Liver (tissue), 9 donors: ENCODE results near the gene GTPBP8. TPM values are rescaled to one million over a fixed set of nuclear protein-coding genes. Genes with fewer than 3 reads are reported as not detected.

Experiments
- DNase-seq: peaks from one replicate; pipeline ENCODE4 v3.0.0-alpha.2; 2017; ENCODE audit warnings: low spot score
- H3K27ac ChIP-seq, 2 donors: one replicate each; pipeline ENCODE4 v1.7.0; 2013; ENCODE audit warnings: inconsistent platforms in 2 of 2, low read length in 2 of 2, control low read depth in 1 of 2, low read depth in 1 of 2, mild to moderate bottlenecking in 1 of 2
- H3K27me3 ChIP-seq, 4 donors: one replicate each; pipeline versions ENCODE4 v1.6.1 to v1.7.0; 2013; ENCODE audit warnings: low read length in 3 of 4, inconsistent platforms in 1 of 4, mild to moderate bottlenecking in 1 of 4, moderate library complexity in 1 of 4; ENCODE audit not compliant: control insufficient read depth in 4 of 4, insufficient read depth in 4 of 4
- H3K36me3 ChIP-seq, 4 donors: one replicate each; pipeline versions ENCODE4 v1.6.1 to v1.7.0; 2013; ENCODE audit warnings: low read length in 3 of 4, mild to moderate bottlenecking in 3 of 4, low read depth in 1 of 4, moderate library complexity in 1 of 4; ENCODE audit not compliant: control insufficient read depth in 4 of 4, insufficient read depth in 3 of 4
- H3K4me1 ChIP-seq, 4 donors: one replicate each; pipeline versions ENCODE4 v1.6.1 to v1.7.0; 2013; ENCODE audit warnings: low read length in 3 of 4, mild to moderate bottlenecking in 3 of 4, moderate library complexity in 1 of 4; ENCODE audit not compliant: control insufficient read depth in 4 of 4, insufficient read depth in 4 of 4
- H3K4me3 ChIP-seq, 3 donors: one replicate each; pipeline versions ENCODE4 v1.6.1 to v1.7.0; 2013; ENCODE audit warnings: low read length in 3 of 3, control low read depth in 1 of 3, low read depth in 1 of 3, mild to moderate bottlenecking in 1 of 3
- H3K9ac ChIP-seq, 2 donors: one replicate each; pipeline ENCODE4 v1.7.0; 2013; ENCODE audit warnings: low read length in 2 of 2, mild to moderate bottlenecking in 2 of 2, moderate library complexity in 2 of 2, control low read depth in 1 of 2, low read depth in 1 of 2
- H3K9me3 ChIP-seq, 4 donors: one replicate each; pipeline versions ENCODE4 v1.6.1 to v1.7.0; 2013; ENCODE audit warnings: low read length in 3 of 4; ENCODE audit not compliant: control insufficient read depth in 4 of 4
- ATF3 ChIP-seq: IDR thresholded peaks from 2 replicates; pipeline ENCODE4 v1.6.1; 2016; ENCODE audit warnings: antibody characterized with exemption
- EGR1 ChIP-seq, 2 donors: IDR thresholded peaks; 2 replicates each; pipeline ENCODE4 v1.6.1; 2016 to 2018; ENCODE audit warnings: antibody characterized with exemption in 2 of 2, low read depth in 2 of 2
- FOXA2 ChIP-seq: IDR thresholded peaks from 2 replicates; pipeline ENCODE4 v1.6.1; 2016; ENCODE audit warnings: antibody characterized with exemption
- GABPA ChIP-seq, 2 donors: IDR thresholded peaks in 1 of 2; conservative IDR thresholded peaks in 1 of 2; 2 replicates each; pipeline ENCODE4 v1.6.1; 2016; ENCODE audit warnings: antibody characterized with exemption in 2 of 2, mild to moderate bottlenecking in 1 of 2, moderate library complexity in 1 of 2
- HNF4A ChIP-seq, 2 donors: conservative IDR thresholded peaks; 2 replicates each; pipeline ENCODE4 v1.6.1; 2016; ENCODE audit warnings: antibody characterized with exemption in 2 of 2, mild to moderate bottlenecking in 2 of 2
- HNF4G ChIP-seq: IDR thresholded peaks from 2 replicates; pipeline ENCODE4 v1.6.1; 2016; ENCODE audit warnings: antibody characterized with exemption
- JUND ChIP-seq, 2 donors: IDR thresholded peaks; 2 replicates each; pipeline ENCODE4 v1.6.1; 2016; ENCODE audit warnings: antibody characterized with exemption in 2 of 2
- MAX ChIP-seq: IDR thresholded peaks from 2 replicates; pipeline ENCODE4 v1.6.1; 2016; ENCODE audit warnings: antibody characterized with exemption
- NR2F2 ChIP-seq: IDR thresholded peaks from 2 replicates; pipeline ENCODE4 v1.6.1; 2016; ENCODE audit warnings: antibody characterized with exemption
- RAD21 ChIP-seq, 2 donors: IDR thresholded peaks; 2 replicates each; pipeline ENCODE4 v1.6.1; 2016; ENCODE audit warnings: antibody characterized with exemption in 2 of 2, mild to moderate bottlenecking in 2 of 2
- RXRA ChIP-seq, 2 donors: IDR thresholded peaks; 2 replicates each; pipeline ENCODE4 v1.6.1; 2017 to 2018; ENCODE audit warnings: antibody characterized with exemption in 2 of 2, mild to moderate bottlenecking in 1 of 2
- SP1 ChIP-seq: IDR thresholded peaks from 2 replicates; pipeline ENCODE4 v1.6.1; 2018; ENCODE audit warnings: antibody characterized with exemption, mild to moderate bottlenecking
- TAF1 ChIP-seq: conservative IDR thresholded peaks from 2 replicates; pipeline ENCODE4 v1.6.1; 2016; ENCODE audit warnings: antibody characterized with exemption, mild to moderate bottlenecking
- YY1 ChIP-seq: IDR thresholded peaks from 2 replicates; pipeline ENCODE4 v1.6.1; 2016; ENCODE audit warnings: antibody characterized with exemption, mild to moderate bottlenecking
- WGBS: extraction: QIAGEN DNeasy Blood & Tissue Kit; methylation state at CpG from one replicate; pipeline ENCODE4 v1.1.7; 2013; 5-methylcytosine and 5-hydroxymethylcytosine counted together
- polyA plus RNA-seq, 2 donors: library from polyadenylated mRNA; stranded (reverse) in 1 of 2; unstranded in 1 of 2; fragments of 200-250 nt in 1 of 2; fragments of >200 nt in 1 of 2; fragmentation: Nextera tagmentation in 1 of 2; extraction: Ambion mirVana in 1 of 2; gene quantifications; one replicate each; pipeline versions ENCODE4 v1.2.1 to v1.2.3, GENCODE V29; 2013 to 2015
- total RNA-seq, 2 donors: library from RNA; depleted of rRNA; stranded (reverse); fragments of >200 nt; gene quantifications; one replicate each; pipeline ENCODE4 v1.2.3, GENCODE V29; 2014
- TF ChIP-seq, protein P1 (sequence below): fragments of 150-350 bp; IDR thresholded peaks from 2 replicates; pipeline ENCODE4 v1.5.1; 2017; ENCODE audit warnings: improper control_type of control experiment, low read depth, low read length; ENCODE audit not compliant: missing input control
- TF ChIP-seq, protein P2 (sequence below): IDR thresholded peaks from 2 replicates; pipeline ENCODE4 v1.6.1; 2016; ENCODE audit warnings: antibody characterized with exemption, mild to moderate bottlenecking
- TF ChIP-seq, protein P3 (sequence below): IDR thresholded peaks from 2 replicates; pipeline ENCODE4 v1.6.1; 2016; ENCODE audit warnings: antibody characterized with exemption
- donor health status: healthy.
- donor health status: healthy.
- donor health status: healthy.
- donor health status: healthy.
- donor health status: healthy.

Gene GTPBP8
- total and polyA plus RNA-seq, 4 donors, result 7.4 to 17.6 (median 9.2) TPM

GRCh38 chr3:112987710-112988334 is 3.0 kb upstream of the GTPBP8 start:
- H3K4me1 ChIP-seq, result peaks cover 0 to 15% (median 10%) of the 10 kb centered on the region in 4 donors
- H3K36me3 ChIP-seq, result no peaks in the 10 kb centered on the region
- TF ChIP-seq, protein P1, sequence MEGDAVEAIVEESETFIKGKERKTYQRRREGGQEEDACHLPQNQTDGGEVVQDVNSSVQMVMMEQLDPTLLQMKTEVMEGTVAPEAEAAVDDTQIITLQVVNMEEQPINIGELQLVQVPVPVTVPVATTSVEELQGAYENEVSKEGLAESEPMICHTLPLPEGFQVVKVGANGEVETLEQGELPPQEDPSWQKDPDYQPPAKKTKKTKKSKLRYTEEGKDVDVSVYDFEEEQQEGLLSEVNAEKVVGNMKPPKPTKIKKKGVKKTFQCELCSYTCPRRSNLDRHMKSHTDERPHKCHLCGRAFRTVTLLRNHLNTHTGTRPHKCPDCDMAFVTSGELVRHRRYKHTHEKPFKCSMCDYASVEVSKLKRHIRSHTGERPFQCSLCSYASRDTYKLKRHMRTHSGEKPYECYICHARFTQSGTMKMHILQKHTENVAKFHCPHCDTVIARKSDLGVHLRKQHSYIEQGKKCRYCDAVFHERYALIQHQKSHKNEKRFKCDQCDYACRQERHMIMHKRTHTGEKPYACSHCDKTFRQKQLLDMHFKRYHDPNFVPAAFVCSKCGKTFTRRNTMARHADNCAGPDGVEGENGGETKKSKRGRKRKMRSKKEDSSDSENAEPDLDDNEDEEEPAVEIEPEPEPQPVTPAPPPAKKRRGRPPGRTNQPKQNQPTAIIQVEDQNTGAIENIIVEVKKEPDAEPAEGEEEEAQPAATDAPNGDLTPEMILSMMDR, result no peak
- no peak for TF ChIP-seq SP1
- no peak for TF ChIP-seq HNF4G
- TF ChIP-seq EGR1 (IDR thresholded peaks at IDR 0.05; ENCODE audit: low read depth in 2 of 2), result no peak
- H3K4me3 ChIP-seq, result no peak overlapping the region
- H3K27me3 ChIP-seq, result no peaks in the 10 kb centered on the region
- no peak overlapping the region for H3K9ac ChIP-seq
- H3K27ac ChIP-seq, result no peak overlapping the region
- no peak for DNase-seq
- H3K9me3 ChIP-seq, result no peaks in the 10 kb centered on the region
- WGBS, result 90% methylated on average over 9 of the region's 9 CpGs

DNA sequence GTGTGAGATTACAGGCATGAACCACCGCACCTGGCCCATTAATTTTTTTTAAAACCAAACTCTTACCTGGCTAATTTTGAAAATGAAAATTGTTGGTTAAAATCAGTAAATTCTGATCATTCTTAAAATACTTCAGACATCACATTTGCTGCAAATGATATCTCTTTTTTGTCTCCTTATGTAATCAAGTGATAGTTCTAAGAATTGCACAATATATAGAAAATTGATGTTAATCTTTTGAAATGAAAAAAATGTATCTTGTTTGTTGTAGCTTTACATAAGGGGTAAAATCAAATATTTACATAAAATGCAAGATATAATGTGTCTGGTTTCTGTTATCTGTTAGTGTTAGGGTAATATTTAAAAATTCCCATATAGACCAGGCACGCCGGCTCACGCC is 5.0 kb downstream of the GTPBP8 start:
- H3K27me3 ChIP-seq, result no peaks in the 10 kb centered on the region
- H3K36me3 ChIP-seq, result peaks cover 3 to 4% (median 3%) of the 10 kb centered on the region in 4 donors
- TF ChIP-seq, protein P1, result no peak
- TF ChIP-seq ATF3 (no peak), YY1 (no peak), HNF4A (conservative IDR thresholded peaks at IDR 0.05) (no peak), GABPA (IDR thresholded peaks at IDR 0.05 in 1 of 2, conservative IDR thresholded peaks at IDR 0.05 in 1 of 2) (no peak), JUND (IDR thresholded peaks at IDR 0.05) (no peak), TAF1 (no peak), NR2F2 (no peak), RXRA (IDR thresholded peaks at IDR 0.05) (no peak), MAX (no peak), EGR1 (IDR thresholded peaks at IDR 0.05; ENCODE audit: low read depth in 2 of 2) (no peak), RAD21 (IDR thresholded peaks at IDR 0.05) (no peak), HNF4G (no peak), FOXA2 (no peak)
- TF ChIP-seq, protein P2, sequence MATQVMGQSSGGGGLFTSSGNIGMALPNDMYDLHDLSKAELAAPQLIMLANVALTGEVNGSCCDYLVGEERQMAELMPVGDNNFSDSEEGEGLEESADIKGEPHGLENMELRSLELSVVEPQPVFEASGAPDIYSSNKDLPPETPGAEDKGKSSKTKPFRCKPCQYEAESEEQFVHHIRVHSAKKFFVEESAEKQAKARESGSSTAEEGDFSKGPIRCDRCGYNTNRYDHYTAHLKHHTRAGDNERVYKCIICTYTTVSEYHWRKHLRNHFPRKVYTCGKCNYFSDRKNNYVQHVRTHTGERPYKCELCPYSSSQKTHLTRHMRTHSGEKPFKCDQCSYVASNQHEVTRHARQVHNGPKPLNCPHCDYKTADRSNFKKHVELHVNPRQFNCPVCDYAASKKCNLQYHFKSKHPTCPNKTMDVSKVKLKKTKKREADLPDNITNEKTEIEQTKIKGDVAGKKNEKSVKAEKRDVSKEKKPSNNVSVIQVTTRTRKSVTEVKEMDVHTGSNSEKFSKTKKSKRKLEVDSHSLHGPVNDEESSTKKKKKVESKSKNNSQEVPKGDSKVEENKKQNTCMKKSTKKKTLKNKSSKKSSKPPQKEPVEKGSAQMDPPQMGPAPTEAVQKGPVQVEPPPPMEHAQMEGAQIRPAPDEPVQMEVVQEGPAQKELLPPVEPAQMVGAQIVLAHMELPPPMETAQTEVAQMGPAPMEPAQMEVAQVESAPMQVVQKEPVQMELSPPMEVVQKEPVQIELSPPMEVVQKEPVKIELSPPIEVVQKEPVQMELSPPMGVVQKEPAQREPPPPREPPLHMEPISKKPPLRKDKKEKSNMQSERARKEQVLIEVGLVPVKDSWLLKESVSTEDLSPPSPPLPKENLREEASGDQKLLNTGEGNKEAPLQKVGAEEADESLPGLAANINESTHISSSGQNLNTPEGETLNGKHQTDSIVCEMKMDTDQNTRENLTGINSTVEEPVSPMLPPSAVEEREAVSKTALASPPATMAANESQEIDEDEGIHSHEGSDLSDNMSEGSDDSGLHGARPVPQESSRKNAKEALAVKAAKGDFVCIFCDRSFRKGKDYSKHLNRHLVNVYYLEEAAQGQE, result no peak
- TF ChIP-seq, protein P3, sequence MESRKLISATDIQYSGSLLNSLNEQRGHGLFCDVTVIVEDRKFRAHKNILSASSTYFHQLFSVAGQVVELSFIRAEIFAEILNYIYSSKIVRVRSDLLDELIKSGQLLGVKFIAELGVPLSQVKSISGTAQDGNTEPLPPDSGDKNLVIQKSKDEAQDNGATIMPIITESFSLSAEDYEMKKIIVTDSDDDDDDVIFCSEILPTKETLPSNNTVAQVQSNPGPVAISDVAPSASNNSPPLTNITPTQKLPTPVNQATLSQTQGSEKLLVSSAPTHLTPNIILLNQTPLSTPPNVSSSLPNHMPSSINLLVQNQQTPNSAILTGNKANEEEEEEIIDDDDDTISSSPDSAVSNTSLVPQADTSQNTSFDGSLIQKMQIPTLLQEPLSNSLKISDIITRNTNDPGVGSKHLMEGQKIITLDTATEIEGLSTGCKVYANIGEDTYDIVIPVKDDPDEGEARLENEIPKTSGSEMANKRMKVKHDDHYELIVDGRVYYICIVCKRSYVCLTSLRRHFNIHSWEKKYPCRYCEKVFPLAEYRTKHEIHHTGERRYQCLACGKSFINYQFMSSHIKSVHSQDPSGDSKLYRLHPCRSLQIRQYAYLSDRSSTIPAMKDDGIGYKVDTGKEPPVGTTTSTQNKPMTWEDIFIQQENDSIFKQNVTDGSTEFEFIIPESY, result no peak
- no peak overlapping the region for H3K4me3 ChIP-seq
- no peak for DNase-seq
- 92% methylated on average over 4 of the region's 4 CpGs for WGBS
- peaks cover 0 to 11% (median 10%) of the 10 kb centered on the region in 4 donors for H3K4me1 ChIP-seq
- no peaks in the 10 kb centered on the region for H3K9me3 ChIP-seq
- no peak overlapping the region for H3K27ac ChIP-seq
- H3K9ac ChIP-seq, result no peak overlapping the region
